AG09319 (cell line): ENCODE measurements around the gene EBF3.

Source experiments
- DNase-seq: peaks from one replicate; pipeline ENCODE4 v3.0.0-alpha.2; 2010; ENCODE audit warnings: low read depth; ENCODE audit errors: extremely low read depth
- TF ChIP-seq, protein P1 (sequence below): IDR thresholded peaks from 2 replicates; pipeline ENCODE4 v1.5.1; 2011; ENCODE audit warnings: low read depth, mild to moderate bottlenecking, inconsistent platforms, low read length, moderate library complexity

The EBF3 gene

DNA sequence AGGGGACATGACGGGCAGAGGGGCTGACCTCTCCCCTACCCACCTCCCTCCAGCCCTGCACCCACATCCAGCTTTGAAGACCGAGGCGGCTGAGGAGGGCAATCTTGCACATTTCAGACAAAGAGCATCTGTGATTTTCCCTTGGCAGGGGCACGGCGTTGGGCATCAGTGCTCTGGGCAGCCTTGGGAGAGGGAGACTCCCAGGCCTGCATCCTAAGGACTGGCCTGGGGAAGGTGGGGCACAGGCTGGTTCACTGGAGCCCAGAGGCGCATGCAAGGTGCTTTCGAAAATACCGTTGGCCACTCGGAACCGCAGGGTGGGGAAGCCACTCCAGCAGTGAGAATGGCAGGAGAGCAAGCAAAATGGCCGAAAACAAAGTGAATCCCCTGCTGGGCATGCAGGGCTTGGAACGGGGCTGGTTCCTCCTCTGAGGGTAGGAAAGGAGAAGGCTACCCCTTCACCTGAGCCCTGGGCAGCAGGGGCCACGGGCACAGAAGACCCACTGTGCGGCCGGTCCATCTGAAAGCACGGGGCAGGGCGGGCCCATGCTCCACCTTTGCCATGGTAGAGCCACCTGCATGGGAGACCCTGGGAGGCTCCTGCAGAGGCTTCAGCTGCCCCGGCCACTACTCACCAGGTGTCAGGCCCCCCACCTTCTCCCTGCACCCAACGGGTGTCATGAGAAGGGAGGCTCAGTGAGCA, 49.8 kb downstream of the EBF3 start:
- TF ChIP-seq, protein P1, sequence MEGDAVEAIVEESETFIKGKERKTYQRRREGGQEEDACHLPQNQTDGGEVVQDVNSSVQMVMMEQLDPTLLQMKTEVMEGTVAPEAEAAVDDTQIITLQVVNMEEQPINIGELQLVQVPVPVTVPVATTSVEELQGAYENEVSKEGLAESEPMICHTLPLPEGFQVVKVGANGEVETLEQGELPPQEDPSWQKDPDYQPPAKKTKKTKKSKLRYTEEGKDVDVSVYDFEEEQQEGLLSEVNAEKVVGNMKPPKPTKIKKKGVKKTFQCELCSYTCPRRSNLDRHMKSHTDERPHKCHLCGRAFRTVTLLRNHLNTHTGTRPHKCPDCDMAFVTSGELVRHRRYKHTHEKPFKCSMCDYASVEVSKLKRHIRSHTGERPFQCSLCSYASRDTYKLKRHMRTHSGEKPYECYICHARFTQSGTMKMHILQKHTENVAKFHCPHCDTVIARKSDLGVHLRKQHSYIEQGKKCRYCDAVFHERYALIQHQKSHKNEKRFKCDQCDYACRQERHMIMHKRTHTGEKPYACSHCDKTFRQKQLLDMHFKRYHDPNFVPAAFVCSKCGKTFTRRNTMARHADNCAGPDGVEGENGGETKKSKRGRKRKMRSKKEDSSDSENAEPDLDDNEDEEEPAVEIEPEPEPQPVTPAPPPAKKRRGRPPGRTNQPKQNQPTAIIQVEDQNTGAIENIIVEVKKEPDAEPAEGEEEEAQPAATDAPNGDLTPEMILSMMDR, result no peak
- DNase-seq, result no peak

DNA sequence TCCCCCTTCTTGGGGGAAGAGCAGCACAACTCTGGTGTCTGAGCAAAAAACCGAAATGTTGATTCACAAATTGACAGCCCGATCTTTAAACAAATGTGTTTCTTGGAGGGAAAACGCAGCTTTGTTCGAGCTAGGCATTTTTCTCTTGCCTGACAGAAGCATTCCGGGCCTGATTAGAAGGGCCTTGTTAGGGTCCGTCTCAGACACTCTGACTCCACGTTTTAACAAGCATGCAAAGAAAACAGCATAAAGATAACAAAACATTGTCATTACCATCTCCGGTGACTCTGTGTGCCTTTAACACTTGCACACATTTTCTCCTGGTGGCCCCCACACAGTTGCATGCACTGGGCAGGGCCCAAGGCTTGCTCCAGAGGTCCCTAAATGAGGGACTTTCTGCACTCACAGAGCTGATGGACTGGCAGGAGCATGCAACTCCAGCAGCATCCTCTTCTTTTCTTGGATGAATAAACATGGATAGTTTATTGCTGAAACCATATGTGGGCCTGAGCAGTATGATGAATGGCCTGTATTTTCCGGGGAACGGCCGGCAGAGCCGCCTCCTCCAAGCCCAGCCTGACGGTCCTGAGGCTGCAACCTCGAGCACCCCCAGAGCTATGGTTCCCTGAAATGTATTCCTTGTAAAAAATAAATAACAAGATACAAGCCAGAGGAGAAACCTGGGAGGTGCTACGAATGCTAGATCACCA, 50.9 kb downstream of the EBF3 start:
- TF ChIP-seq, protein P1, result no peak
- DNase-seq, result no peak

DNA sequence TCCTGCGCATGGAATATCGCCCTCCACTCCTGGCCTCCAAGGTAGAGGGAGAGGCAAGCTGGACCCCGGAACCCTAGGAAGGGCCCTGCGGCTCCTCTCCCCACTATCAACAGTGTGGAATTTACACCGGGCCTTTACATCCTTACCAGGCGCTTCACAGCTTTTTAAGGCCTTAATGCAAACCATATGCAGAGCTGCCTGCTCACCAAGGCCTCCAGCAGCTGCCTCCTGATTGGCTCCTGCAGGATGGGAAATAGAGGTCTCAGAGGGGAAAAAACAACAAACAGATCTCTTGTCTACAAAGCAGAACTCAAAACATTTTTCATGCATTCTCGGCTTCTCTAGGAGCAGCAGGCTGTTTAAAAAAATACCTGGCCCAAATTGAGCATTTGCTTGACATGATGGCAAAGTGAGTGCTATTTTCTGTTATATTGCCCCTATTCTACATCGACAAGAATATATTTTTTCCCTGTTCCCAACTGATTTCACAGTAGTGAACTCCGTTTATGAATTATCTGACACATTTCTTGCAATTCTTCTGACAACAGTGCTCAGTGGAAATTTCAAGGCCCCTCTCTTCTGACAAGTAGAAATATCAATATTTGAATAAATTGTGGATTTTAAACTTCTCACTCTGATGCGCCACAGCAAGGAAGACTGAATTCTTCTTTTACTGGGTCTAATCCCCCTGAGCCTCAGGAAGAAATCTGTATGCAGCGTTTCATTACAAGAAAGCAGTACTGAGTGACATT, 51.7 kb downstream of the EBF3 start:
- DNase-seq, result no peak

DNA sequence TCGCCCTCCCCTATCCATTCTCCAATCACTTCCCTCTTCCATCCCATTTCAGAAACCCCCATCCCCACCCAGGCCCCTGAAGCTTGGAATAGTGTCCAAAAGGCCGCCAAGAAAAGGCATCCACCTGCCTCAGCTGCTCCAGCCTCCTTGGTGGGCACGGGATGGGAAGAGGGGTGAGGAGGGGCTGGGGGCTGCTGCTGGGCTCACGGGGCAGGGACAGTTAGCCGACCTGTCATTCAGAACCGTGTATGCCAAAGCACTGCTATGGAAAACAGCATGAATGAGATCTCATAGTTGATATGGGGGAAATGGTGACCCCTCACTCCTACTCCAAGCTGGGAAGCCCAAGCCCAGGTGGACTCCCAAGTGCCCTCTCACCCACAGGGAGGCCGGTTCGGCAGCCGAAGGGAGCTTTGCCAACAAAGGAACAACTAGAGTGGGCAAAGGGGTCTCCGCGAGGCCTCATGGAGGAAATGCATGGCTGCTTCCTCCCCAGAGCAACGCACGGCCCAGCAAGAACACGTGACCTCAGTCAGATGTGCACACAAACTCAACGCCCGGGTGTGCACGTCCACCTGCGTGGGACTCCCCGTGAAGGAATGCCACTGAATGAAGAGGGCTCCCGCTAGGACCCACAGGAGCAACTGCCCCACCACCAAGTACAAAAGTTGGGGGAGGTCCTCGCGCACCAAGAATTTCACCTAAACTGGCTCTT, 52.5 kb downstream of the EBF3 start:
- no peak for DNase-seq
- TF ChIP-seq, protein P1, result no peak

More for the DNA sequence above, 51.7 kb downstream of the EBF3 start:
- TF ChIP-seq, protein P1, result no peak

DNA sequence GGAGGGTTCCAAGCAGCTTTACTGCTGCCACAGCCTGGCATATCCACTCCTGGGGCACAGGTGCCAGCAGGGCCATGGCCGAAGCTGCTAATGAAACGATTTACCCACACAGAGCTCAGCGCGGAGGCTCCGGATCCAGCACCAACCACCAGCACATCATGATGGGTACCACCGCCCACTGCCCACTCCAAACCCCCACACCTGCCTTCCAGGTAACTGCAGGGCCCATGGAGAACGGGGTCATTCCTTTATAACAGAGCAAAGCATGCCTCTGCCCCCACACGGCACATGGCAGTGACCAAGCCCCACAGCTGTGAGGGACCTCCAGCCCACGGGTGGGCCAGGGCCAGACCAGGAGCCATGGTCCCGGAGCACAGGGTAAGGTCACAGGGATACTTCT, 53.2 kb downstream of the EBF3 start:
- no peak for DNase-seq
- TF ChIP-seq, protein P1, result no peak

DNA sequence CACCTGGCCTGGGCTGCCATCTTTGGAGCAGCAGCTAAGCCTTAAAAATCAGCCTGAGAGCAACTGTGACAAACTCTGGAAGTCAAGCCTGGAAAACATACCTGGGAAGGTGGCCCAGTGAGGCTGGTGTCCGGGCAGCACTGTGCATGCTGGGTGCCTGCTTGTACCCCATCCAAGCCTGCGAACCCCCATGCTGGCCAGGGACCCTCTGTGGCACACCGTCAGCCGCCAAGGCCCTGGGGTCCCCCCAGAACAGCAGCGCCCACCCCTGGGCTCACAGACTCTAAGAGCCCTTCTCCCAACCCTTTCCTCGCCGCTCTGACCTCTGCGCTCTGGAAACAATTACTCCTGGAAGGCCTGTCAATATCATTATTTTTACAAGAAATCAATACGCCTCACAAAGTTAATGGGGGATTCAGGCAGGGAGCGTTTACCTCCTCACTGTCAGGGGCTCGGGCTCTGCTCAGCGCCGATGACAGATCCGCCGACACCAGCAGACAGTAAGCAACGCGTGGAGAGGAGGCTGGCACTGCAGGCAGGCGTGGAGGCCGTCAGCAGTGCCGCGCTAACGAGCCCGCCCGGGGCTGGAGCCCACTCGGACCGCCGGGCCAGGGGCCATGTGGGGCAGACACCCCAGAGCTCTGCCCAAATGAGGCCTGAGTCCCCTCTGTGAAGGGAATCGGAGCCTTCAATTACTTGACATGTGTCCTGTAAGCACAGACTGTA, 54.4 kb downstream of the EBF3 start:
- TF ChIP-seq, protein P1, result no peak
- DNase-seq, result no peak
